ENCODE results near the gene CDC42BPB. TPM values are rescaled to one million over a fixed set of nuclear protein-coding genes. Genes with fewer than 3 reads are reported as not detected.

The CDC42BPB gene
- polyA plus RNA-seq, 1 donor (not counting 4 experiments of a cell fraction or from before 2014, with no cell fraction given) = 41.3 TPM

DNA sequence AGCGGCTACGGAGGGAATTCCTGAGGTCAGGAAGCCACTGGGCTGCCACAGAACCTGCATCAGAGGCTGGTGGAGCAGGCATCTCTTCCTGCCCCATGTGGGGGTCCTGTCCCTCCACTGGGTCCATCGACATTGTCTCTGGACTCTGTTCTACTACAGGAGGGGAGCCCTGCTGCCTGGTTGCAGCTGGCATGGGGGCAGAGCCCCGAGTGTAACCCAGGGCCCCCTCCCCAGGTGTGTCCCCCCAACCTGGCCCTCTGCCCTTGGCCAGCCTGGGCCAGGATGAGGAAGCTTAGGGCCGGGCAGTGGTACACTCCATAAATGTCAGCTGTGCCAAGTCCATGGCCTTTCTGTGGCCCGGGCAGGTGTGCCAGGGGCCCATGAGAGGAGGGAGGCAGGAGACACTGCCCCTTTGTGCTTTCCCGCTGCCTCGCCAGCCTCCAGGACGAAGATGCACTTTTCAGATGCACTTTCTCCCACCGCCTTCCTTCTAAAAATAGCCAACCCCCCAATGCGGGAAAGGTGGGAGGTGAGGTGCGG, 33.2 kb upstream of the CDC42BPB start:
- dilution Hi-C loops (cut with MboI; ENCODE audit: extremely low pct_ligation_motif_present, low sequenced_read_pairs) = no loop called here
- no peaks in the 10 kb centered on the region for H3K36me3 ChIP-seq (ENCODE audit: control insufficient read depth in 2 of 2, extremely low read depth in 1 of 2, insufficient read depth in 2 of 2, low read length in 2 of 2)
- no peak overlapping the region for H3K4me2 ChIP-seq (ENCODE audit: control insufficient read depth, extremely low read depth, insufficient read depth, low read depth, low read length)
- no peaks in the 10 kb centered on the region for H3K79me2 ChIP-seq (ENCODE audit: control insufficient read depth, insufficient read depth, low read length)
- no peak overlapping the region for H2AFZ ChIP-seq (ENCODE audit: control insufficient read depth, low read length)
- H3K9me1 ChIP-seq (ENCODE audit: control insufficient read depth, extremely low read depth, insufficient read depth, low read length) = no peaks in the 10 kb centered on the region
- DNase-seq (ENCODE audit: low read depth, low spot score) = no peak
- H4K20me1 ChIP-seq (ENCODE audit: control insufficient read depth, extremely low read depth, insufficient read depth, low read length) = no peaks in the 10 kb centered on the region
- TF ChIP-seq EZH2 (IDR thresholded peaks at IDR 0.05; ENCODE audit: low read length) = no peak
- TF ChIP-seq, protein P1, sequence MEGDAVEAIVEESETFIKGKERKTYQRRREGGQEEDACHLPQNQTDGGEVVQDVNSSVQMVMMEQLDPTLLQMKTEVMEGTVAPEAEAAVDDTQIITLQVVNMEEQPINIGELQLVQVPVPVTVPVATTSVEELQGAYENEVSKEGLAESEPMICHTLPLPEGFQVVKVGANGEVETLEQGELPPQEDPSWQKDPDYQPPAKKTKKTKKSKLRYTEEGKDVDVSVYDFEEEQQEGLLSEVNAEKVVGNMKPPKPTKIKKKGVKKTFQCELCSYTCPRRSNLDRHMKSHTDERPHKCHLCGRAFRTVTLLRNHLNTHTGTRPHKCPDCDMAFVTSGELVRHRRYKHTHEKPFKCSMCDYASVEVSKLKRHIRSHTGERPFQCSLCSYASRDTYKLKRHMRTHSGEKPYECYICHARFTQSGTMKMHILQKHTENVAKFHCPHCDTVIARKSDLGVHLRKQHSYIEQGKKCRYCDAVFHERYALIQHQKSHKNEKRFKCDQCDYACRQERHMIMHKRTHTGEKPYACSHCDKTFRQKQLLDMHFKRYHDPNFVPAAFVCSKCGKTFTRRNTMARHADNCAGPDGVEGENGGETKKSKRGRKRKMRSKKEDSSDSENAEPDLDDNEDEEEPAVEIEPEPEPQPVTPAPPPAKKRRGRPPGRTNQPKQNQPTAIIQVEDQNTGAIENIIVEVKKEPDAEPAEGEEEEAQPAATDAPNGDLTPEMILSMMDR (optimal IDR thresholded peaks at IDR 0.05 in 1 of 3, IDR thresholded peaks at IDR 0.05 in 1 of 3, conservative IDR thresholded peaks at IDR 0.05 in 1 of 3; ENCODE audit: extremely low read depth in 1 of 3, insufficient read depth in 2 of 3, low read length in 3 of 3) = no peak
- H3K27ac ChIP-seq (ENCODE audit: control insufficient read depth, insufficient read depth, low read length) = no peak overlapping the region
- FAIRE-seq = no peak
- no peaks in the 10 kb centered on the region for H3K4me1 ChIP-seq (ENCODE audit: control insufficient read depth, extremely low read depth, insufficient read depth, low read length)
- no peak overlapping the region for H3K4me3 ChIP-seq (ENCODE audit: control insufficient read depth in 2 of 3, extremely low read depth in 1 of 3, insufficient read depth in 2 of 3, low read depth in 1 of 3, low read length in 3 of 3)
- H3K9me3 ChIP-seq (ENCODE audit: control insufficient read depth, low read depth, low read length) = no peaks in the 10 kb centered on the region
- peaks cover 16% of the 10 kb centered on the region for H3K27me3 ChIP-seq (ENCODE audit: control insufficient read depth, extremely low read depth, insufficient read depth, low read length)
- H3K9ac ChIP-seq (ENCODE audit: control insufficient read depth, extremely low read depth, insufficient read depth, low read length) = no peak overlapping the region

DNA sequence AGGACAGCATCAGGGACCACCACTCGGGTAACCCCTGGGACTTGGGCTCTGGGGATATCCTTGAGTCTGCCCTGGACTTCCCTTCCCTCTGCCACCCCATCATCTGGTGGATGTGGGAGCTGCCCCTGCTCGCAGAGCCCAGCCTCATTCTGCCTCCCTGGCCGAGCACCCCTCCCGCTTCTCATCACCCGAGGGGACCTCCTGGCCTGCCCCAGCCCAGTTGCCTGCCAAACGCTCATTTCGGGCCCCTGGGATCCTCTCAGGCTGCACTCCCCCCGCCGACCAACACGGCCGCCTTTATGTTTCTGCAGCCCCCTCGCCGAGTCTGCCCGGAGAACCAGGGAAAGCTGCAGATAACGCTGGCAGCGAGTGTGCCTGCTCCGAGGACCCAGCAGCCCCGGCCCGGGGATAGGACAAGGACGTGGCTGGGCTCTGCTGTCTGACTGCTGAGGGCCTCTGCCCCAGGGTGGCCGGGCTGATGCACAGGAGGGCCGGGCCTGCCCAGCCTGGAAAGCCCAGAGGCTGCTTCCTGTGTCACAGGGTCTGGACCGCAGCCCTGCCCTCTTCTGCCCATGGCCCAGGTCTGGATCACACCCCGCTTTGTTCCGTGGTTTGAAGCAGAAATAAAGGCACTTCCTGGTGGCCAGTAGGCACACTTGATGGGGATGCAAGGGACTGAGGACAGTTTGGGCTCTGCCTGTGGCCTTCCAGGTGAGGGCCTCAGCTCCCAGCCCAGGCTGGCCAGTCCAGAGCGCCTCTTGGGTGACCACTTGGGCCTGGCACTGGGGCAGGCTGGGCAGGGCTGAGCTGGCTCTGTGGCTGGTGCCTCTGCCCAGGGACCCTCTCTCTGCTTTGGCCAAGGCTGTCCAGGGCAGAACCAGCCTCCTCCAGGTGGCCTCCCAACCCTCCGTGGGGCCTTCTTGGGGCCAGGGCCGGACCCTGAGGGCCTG, 32.3 kb upstream of the CDC42BPB start:
- Histone ChIP-seq H3K4me1 (ENCODE audit: control insufficient read depth, extremely low read depth, insufficient read depth, low read length) (no peaks in the 10 kb centered on the region), H3K27ac (ENCODE audit: control insufficient read depth, insufficient read depth, low read length) (no peak overlapping the region), H4K20me1 (ENCODE audit: control insufficient read depth, extremely low read depth, insufficient read depth, low read length) (no peaks in the 10 kb centered on the region), H3K9ac (ENCODE audit: control insufficient read depth, extremely low read depth, insufficient read depth, low read length) (no peak overlapping the region), H3K79me2 (ENCODE audit: control insufficient read depth, insufficient read depth, low read length) (no peaks in the 10 kb centered on the region), H3K9me1 (ENCODE audit: control insufficient read depth, extremely low read depth, insufficient read depth, low read length) (no peaks in the 10 kb centered on the region), H3K4me2 (ENCODE audit: control insufficient read depth, extremely low read depth, insufficient read depth, low read depth, low read length) (no peak overlapping the region), H3K27me3 (ENCODE audit: control insufficient read depth, extremely low read depth, insufficient read depth, low read length) (peaks cover 25% of the 10 kb centered on the region), H3K36me3 (ENCODE audit: control insufficient read depth in 2 of 2, extremely low read depth in 1 of 2, insufficient read depth in 2 of 2, low read length in 2 of 2) (no peaks in the 10 kb centered on the region), H3K9me3 (ENCODE audit: control insufficient read depth, low read depth, low read length) (no peaks in the 10 kb centered on the region), H2AFZ (ENCODE audit: control insufficient read depth, low read length) (no peak overlapping the region), H3K4me3 (ENCODE audit: control insufficient read depth in 2 of 3, extremely low read depth in 1 of 3, insufficient read depth in 2 of 3, low read depth in 1 of 3, low read length in 3 of 3) (no peak overlapping the region)
- FAIRE-seq (no peak), DNase-seq (ENCODE audit: low read depth, low spot score) (no peak)
- dilution Hi-C loops (cut with MboI; ENCODE audit: extremely low pct_ligation_motif_present, low sequenced_read_pairs) = no loop called here
- TF ChIP-seq, protein P1 (optimal IDR thresholded peaks at IDR 0.05 in 1 of 3, IDR thresholded peaks at IDR 0.05 in 1 of 3, conservative IDR thresholded peaks at IDR 0.05 in 1 of 3; ENCODE audit: extremely low read depth in 1 of 3, insufficient read depth in 2 of 3, low read length in 3 of 3) = no peak
- no peak for TF ChIP-seq EZH2 (IDR thresholded peaks at IDR 0.05; ENCODE audit: low read length)
